Mucosa of descending colon (tissue), 3 donors: ENCODE data around the gene ANKFY1. TPM values are rescaled to one million over a fixed set of nuclear protein-coding genes. Genes with fewer than 3 reads are reported as not detected.

Experiments used
- ATAC-seq: fragments of 200-7000 bp; cut with Tn5 transposase; one replicate; pipeline ENCODE4 v1.9.1; 2020; ENCODE audit warnings: mild to moderate bottlenecking, moderate library complexity
- DNase-seq, 3 donors: peaks; one replicate each; pipeline ENCODE4 v3.0.0-alpha.2; 2020
- H3K36me3 ChIP-seq: fragments of 200-600 bp; one replicate; pipeline ENCODE4 v1.8.0; 2021; ENCODE audit warnings: low read depth, mild to moderate bottlenecking
- H3K4me1 ChIP-seq: fragments of 200-600 bp; one replicate; pipeline ENCODE4 v1.8.0; 2021; ENCODE audit warnings: low read depth, mild to moderate bottlenecking
- H3K4me3 ChIP-seq: fragments of 200-600 bp; one replicate; pipeline ENCODE4 v1.8.0; 2021; ENCODE audit warnings: mild to moderate bottlenecking
- H3K9me3 ChIP-seq: fragments of 200-600 bp; one replicate; pipeline ENCODE4 v1.8.0; 2021; ENCODE audit warnings: mild to moderate bottlenecking
- CTCF ChIP-seq: fragments of 200-600 bp; IDR thresholded peaks from one replicate; pipeline ENCODE4 v1.8.0; 2022; ENCODE audit warnings: antibody characterized with exemption, mild to moderate bottlenecking
- intact Hi-C, 2 donors: fragments of 100-400 bp; cut with DNase I in 1 of 2; cut with micrococcal nuclease in 1 of 2; formaldehyde crosslinking; loops; one replicate each; pipeline versions ENCODE4 v1.11.0 to v1.11.1; 2022; cut with DNase I, micrococcal nuclease
- total RNA-seq, 3 donors: library from RNA; stranded (reverse); fragmentation: NEBNext Ultra II Directional in 2 of 3; extraction: Animal tissue kit (Norgen Biotek cat#: 25700) in 2 of 3; gene quantifications; one replicate each; pipeline versions ENCODE4 v1.2.1 to v1.2.4, GENCODE V29; 2021 to 2023
- donor health status: DM: no; HTN: no; CAD: no; lungs with moderate emphysema.
- donor health status: DM: no; HTN: no; CAD: no.
- donor health status: DM: no; HTN: yes; CAD: no.

Gene ANKFY1
- total RNA-seq, 3 donors from 2014 or later: 52.0 to 94.3 (median 59.5) TPM

GRCh38 chr17:4120332-4120731, 143.4 kb downstream of the ANKFY1 start:
- Histone ChIP-seq H3K4me3 (no peak overlapping the region), H3K4me1 (no peaks in the 10 kb centered on the region), H3K36me3 (no peaks in the 10 kb centered on the region), H3K9me3 (no peaks in the 10 kb centered on the region)
- intact Hi-C loops: no loop called here
- no peak for TF ChIP-seq CTCF
- DNase-seq: no peak
- ATAC-seq: no peak

GRCh38 chr17:4119299-4119698, 144.5 kb downstream of the ANKFY1 start:
- no peak for TF ChIP-seq CTCF
- ATAC-seq: no peak
- H3K36me3 ChIP-seq: no peaks in the 10 kb centered on the region

DNA sequence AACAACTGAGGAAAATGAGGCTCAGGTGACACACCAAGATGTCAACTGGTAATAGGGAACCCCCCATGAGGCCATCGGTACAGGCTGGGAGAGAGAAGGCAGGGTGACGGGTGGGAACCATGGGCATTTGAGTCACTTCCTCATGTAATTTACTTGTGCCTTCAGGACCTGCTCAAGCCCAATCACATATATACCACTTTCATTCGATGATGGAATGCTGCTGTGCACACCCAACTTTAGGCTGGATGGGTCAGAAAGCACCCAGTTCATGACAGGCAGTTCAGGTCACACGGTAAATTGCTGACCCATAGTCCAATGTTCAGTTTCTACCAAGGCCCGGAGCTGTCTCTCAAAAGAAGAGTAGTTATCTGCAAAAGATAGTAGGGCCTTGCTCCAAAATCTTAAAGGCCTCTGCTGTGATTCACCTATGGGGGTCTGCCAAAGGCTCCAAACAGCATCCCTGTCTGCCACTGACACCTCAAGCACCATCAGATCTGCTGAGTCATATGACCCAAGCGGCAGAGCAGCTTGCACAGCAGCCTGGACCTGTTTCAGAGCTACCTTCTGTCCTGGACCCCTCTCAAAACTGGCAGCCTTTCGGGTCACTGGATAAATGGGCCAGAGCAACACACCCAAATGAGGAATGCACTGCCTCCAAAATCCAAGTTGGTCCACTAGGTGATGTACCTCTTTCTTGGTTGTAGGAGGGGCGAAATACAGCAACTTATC, 145.6 kb downstream of the ANKFY1 start:
- intact Hi-C loops: no loop called here
- H3K9me3 ChIP-seq: no peaks in the 10 kb centered on the region
- peak; percentile 42 for ATAC-seq
- no peaks in the 10 kb centered on the region for H3K4me1 ChIP-seq
- no peaks in the 10 kb centered on the region for H3K36me3 ChIP-seq
- TF ChIP-seq CTCF: no peak
- no peak overlapping the region for H3K4me3 ChIP-seq
- no peak for DNase-seq

More at GRCh38 chr17:4119299-4119698, 144.5 kb downstream of the ANKFY1 start:
- no peak for DNase-seq
- Histone ChIP-seq H3K4me1 (no peaks in the 10 kb centered on the region), H3K9me3 (no peaks in the 10 kb centered on the region), H3K4me3 (no peak overlapping the region)
- intact Hi-C loops: no loop called here

DNA sequence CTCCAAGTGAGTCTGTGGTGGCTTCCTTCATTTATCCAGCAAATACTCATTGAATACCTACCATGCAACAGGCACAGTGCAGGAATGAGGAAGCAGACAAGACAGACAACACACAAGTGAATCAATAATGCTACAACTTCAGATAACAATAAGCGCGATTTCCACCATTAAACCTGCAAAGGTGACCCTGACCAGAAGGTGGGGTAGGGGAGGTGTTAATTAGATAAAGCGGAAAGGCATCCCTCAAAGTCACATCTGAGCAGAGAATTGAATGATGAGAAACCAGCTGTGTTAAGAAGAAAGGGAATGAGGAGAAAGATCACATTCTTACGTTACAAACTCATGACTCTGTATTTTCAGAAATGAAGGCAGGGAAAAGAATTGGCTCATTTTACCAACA, 147.3 kb downstream of the ANKFY1 start:
- no peak for ATAC-seq
- no peak for TF ChIP-seq CTCF
- H3K36me3 ChIP-seq: no peaks in the 10 kb centered on the region
- H3K4me3 ChIP-seq: no peak overlapping the region
- H3K9me3 ChIP-seq: no peaks in the 10 kb centered on the region
- DNase-seq: no peak
- H3K4me1 ChIP-seq: no peaks in the 10 kb centered on the region
- intact Hi-C loops: no loop called here

Other genes starting within 250 kb of the ANKFY1 start
- 100 to 1,000 TPM; 124 to 192 (median 155) TPM for gene ZZEF1, start 120.9 kb downstream of the ANKFY1 start, total RNA-seq
- gene CYB5D2, start 120.8 kb downstream of the ANKFY1 start, total RNA-seq: 10 to 100 TPM in 2 of 3 donors, 1 to 10 TPM in 1; 9.7 to 15.4 (median 14.1) TPM
- 100 to 1,000 TPM in 1 of 3 donors, 10 to 100 TPM in 2; 51.9 to 103 (median 56.7) TPM for gene UBE2G1, start 102.7 kb upstream of the ANKFY1 start, total RNA-seq
- under 1 TPM in 2 of 3 donors, not detected in 1; 0.38 to 0.72 TPM for gene SPNS3, start 170.0 kb upstream of the ANKFY1 start, total RNA-seq
- 10 to 100 TPM in 2 of 3 donors, 1 to 10 TPM in 1; 9.2 to 24.5 (median 11.0) TPM for gene SPNS2, start 234.9 kb upstream of the ANKFY1 start, total RNA-seq